CD4-positive, CD25-positive, alpha-beta regulatory T cell (primary cell): Measurements from ENCODE around the gene PTPRZ1. TPM values are rescaled to one million over a fixed set of nuclear protein-coding genes. Genes with fewer than 3 reads are reported as not detected.

ENCODE experiments used
- ATAC-seq, 2 donors: fragments of 150-1000 bp; cut with Tn5 transposase; one replicate each; pipeline ENCODE4 v1.10.0; 2021; ENCODE audit warnings: low read depth in 2 of 2, moderate number of reproducible peaks in 2 of 2, moderate library complexity in 1 of 2
- DNase-seq, 3 donors: peaks; one replicate each; pipeline versions ENCODE4 v3.0.0 to v3.0.0-alpha.2; 2012 to 2022; ENCODE audit warnings: mixed read lengths in 1 of 3
- H3K27ac ChIP-seq: one replicate; pipeline ENCODE4 v1.7.0; 2013; ENCODE audit warnings: mild to moderate bottlenecking, low read length; ENCODE audit not compliant: insufficient read depth, poor library complexity, severe bottlenecking
- H3K27me3 ChIP-seq: one replicate; pipeline ENCODE4 v1.7.0; 2013; ENCODE audit warnings: low read length; ENCODE audit not compliant: control insufficient read depth, insufficient read depth
- H3K36me3 ChIP-seq: one replicate; pipeline ENCODE4 v1.7.0; 2013; ENCODE audit warnings: mild to moderate bottlenecking, low read length, moderate library complexity; ENCODE audit not compliant: control insufficient read depth, insufficient read depth
- H3K4me1 ChIP-seq: 2 replicates; pipeline ENCODE4 v1.7.0; 2013; ENCODE audit warnings: mild to moderate bottlenecking, low read length; ENCODE audit not compliant: insufficient read depth, control insufficient read depth, poor library complexity, severe bottlenecking
- H3K4me3 ChIP-seq: one replicate; pipeline ENCODE4 v1.7.0; 2013; ENCODE audit warnings: low read depth, mild to moderate bottlenecking, low read length, moderate library complexity
- H3K9me3 ChIP-seq, 2 experiments: 1 replicate in 1 of 2; 2 replicates in 1 of 2; pipeline ENCODE4 v1.7.0; 2013; ENCODE audit warnings: low read length in 2 of 2, mild to moderate bottlenecking in 1 of 2, moderate library complexity in 1 of 2; ENCODE audit not compliant: control insufficient read depth in 2 of 2
- H3K27ac Mint-ChIP-seq, 3 donors: one replicate each; pipeline ENCODE4 v1.8.0; 2020 to 2022; ENCODE audit warnings: mild to moderate bottlenecking in 3 of 3, mixed read lengths in 3 of 3, moderate library complexity in 2 of 3
- H3K27me3 Mint-ChIP-seq: one replicate; pipeline ENCODE4 v1.8.0; 2022; ENCODE audit warnings: mild to moderate bottlenecking, mixed read lengths
- H3K36me3 Mint-ChIP-seq: one replicate; pipeline ENCODE4 v1.8.0; 2020; ENCODE audit warnings: mixed read lengths
- H3K4me1 Mint-ChIP-seq, 4 donors: one replicate each; pipeline ENCODE4 v1.8.0; 2020 to 2022; ENCODE audit warnings: mixed read lengths in 4 of 4, mild to moderate bottlenecking in 1 of 4
- H3K4me3 Mint-ChIP-seq, 4 donors: one replicate each; pipeline ENCODE4 v1.8.0; 2020 to 2022; ENCODE audit warnings: mild to moderate bottlenecking in 4 of 4, mixed read lengths in 4 of 4, moderate library complexity in 3 of 4
- H3K9me3 Mint-ChIP-seq, 7 donors: one replicate each; pipeline ENCODE4 v1.8.0; 2020 to 2022; ENCODE audit warnings: mixed read lengths in 7 of 7, mild to moderate bottlenecking in 3 of 7, moderate library complexity in 2 of 7
- polyA plus RNA-seq, 4 donors: library from polyadenylated mRNA; unstranded; fragments of 300-500 nt; fragmentation: Illumina TruSeq; gene quantifications; one replicate each; pipeline ENCODE4 v1.2.3, GENCODE V29; 2021
- total RNA-seq: library from RNA; stranded (reverse); gene quantifications from one replicate; pipeline ENCODE4 v1.2.3, GENCODE V29; 2022

The PTPRZ1 gene
- total and polyA plus RNA-seq, 5 donors from 2014 or later: not detected

- Histone ChIP-seq H3K4me3 (no peak overlapping the region), H3K9me3 (no peaks in the 10 kb centered on the region), H3K27ac (no peak overlapping the region), H3K4me1 (no peaks in the 10 kb centered on the region), H3K36me3 (no peaks in the 10 kb centered on the region), H3K27me3 (no peaks in the 10 kb centered on the region)
- peaks cover 0 to 2% (median 0%) of the 10 kb centered on the region in 7 donors for H3K9me3 Mint-ChIP-seq
- no peaks in the 10 kb centered on the region for H3K27me3 Mint-ChIP-seq
- DNase-seq: no peak
- H3K36me3 Mint-ChIP-seq: no peaks in the 10 kb centered on the region
- no peaks in the 10 kb centered on the region for H3K4me1 Mint-ChIP-seq
- H3K27ac Mint-ChIP-seq: no peak overlapping the region
- no peak overlapping the region for H3K4me3 Mint-ChIP-seq
- ATAC-seq: no peak
Observed at GRCh38 chr7:122059542-122059941, 186.6 kb downstream of the PTPRZ1 start.

- Histone ChIP-seq H3K36me3 (no peaks in the 10 kb centered on the region), H3K27me3 (no peaks in the 10 kb centered on the region), H3K4me1 (no peaks in the 10 kb centered on the region), H3K9me3 (no peaks in the 10 kb centered on the region), H3K4me3 (no peak overlapping the region), H3K27ac (no peak overlapping the region)
- H3K36me3 Mint-ChIP-seq: no peaks in the 10 kb centered on the region
- H3K4me1 Mint-ChIP-seq: no peaks in the 10 kb centered on the region
- H3K9me3 Mint-ChIP-seq: peaks cover 0 to 2% (median 0%) of the 10 kb centered on the region in 7 donors
- no peaks in the 10 kb centered on the region for H3K27me3 Mint-ChIP-seq
- no peak overlapping the region for H3K4me3 Mint-ChIP-seq
- H3K27ac Mint-ChIP-seq: no peak overlapping the region
- ATAC-seq (no peak), DNase-seq (no peak)
Observed at GRCh38 chr7:122063146-122063545, 190.2 kb downstream of the PTPRZ1 start.

- Mint-ChIP-seq H3K4me1 (no peaks in the 10 kb centered on the region), H3K36me3 (no peaks in the 10 kb centered on the region), H3K27me3 (no peaks in the 10 kb centered on the region), H3K27ac (no peak overlapping the region), H3K4me3 (no peak overlapping the region), H3K9me3 (peaks cover 0 to 1% (median 0%) of the 10 kb centered on the region in 7 donors)
- ATAC-seq: no peak
- Histone ChIP-seq H3K4me1 (no peaks in the 10 kb centered on the region), H3K27me3 (no peaks in the 10 kb centered on the region), H3K27ac (no peak overlapping the region), H3K36me3 (no peaks in the 10 kb centered on the region), H3K4me3 (no peak overlapping the region), H3K9me3 (no peaks in the 10 kb centered on the region)
- no peak for DNase-seq
Observed at GRCh38 chr7:122064971-122065370, 192.0 kb downstream of the PTPRZ1 start.

- Mint-ChIP-seq H3K4me3 (no peak overlapping the region), H3K4me1 (no peaks in the 10 kb centered on the region), H3K36me3 (no peaks in the 10 kb centered on the region), H3K27ac (no peak overlapping the region), H3K9me3 (peaks cover 0 to 1% (median 0%) of the 10 kb centered on the region in 7 donors), H3K27me3 (no peaks in the 10 kb centered on the region)
- Histone ChIP-seq H3K27me3 (no peaks in the 10 kb centered on the region), H3K4me1 (no peaks in the 10 kb centered on the region), H3K9me3 (no peaks in the 10 kb centered on the region), H3K4me3 (no peak overlapping the region), H3K27ac (no peak overlapping the region), H3K36me3 (no peaks in the 10 kb centered on the region)
- ATAC-seq (no peak), DNase-seq (no peak)
Observed at GRCh38 chr7:122067077-122067476, 194.1 kb downstream of the PTPRZ1 start.

GRCh38 chr7:122068046-122068445 lies 195.1 kb downstream of the PTPRZ1 start:
- DNase-seq: no peak
- Histone ChIP-seq H3K27ac (no peak overlapping the region), H3K4me3 (no peak overlapping the region), H3K4me1 (no peaks in the 10 kb centered on the region), H3K9me3 (no peaks in the 10 kb centered on the region), H3K27me3 (no peaks in the 10 kb centered on the region), H3K36me3 (no peaks in the 10 kb centered on the region)
- Mint-ChIP-seq H3K4me3 (no peak overlapping the region), H3K9me3 (peaks cover 0 to 2% (median 0%) of the 10 kb centered on the region in 7 donors), H3K4me1 (no peaks in the 10 kb centered on the region), H3K27me3 (no peaks in the 10 kb centered on the region), H3K27ac (no peak overlapping the region), H3K36me3 (no peaks in the 10 kb centered on the region)
- no peak for ATAC-seq

GRCh38 chr7:122068999-122069398 lies 196.0 kb downstream of the PTPRZ1 start:
- H3K4me3 ChIP-seq: no peak overlapping the region
- ATAC-seq: no peak

GRCh38 chr7:122070062-122070461 lies 197.1 kb downstream of the PTPRZ1 start:
- no peaks in the 10 kb centered on the region for H3K36me3 Mint-ChIP-seq
- H3K4me1 Mint-ChIP-seq: no peaks in the 10 kb centered on the region
- H3K27me3 ChIP-seq: no peaks in the 10 kb centered on the region
- no peak overlapping the region for H3K4me3 Mint-ChIP-seq
- H3K27ac ChIP-seq: no peak overlapping the region
- ATAC-seq: no peak
- DNase-seq: no peak
- H3K4me3 ChIP-seq: no peak overlapping the region
- H3K9me3 ChIP-seq: no peaks in the 10 kb centered on the region
- no peak overlapping the region for H3K27ac Mint-ChIP-seq
- H3K9me3 Mint-ChIP-seq: peaks cover 0 to 6% (median 0%) of the 10 kb centered on the region in 7 donors
- H3K36me3 ChIP-seq: no peaks in the 10 kb centered on the region
- H3K4me1 ChIP-seq: no peaks in the 10 kb centered on the region
- no peaks in the 10 kb centered on the region for H3K27me3 Mint-ChIP-seq

More at GRCh38 chr7:122068999-122069398, 196.0 kb downstream of the PTPRZ1 start:
- no peaks in the 10 kb centered on the region for H3K9me3 ChIP-seq
- no peak overlapping the region for H3K27ac ChIP-seq
- Mint-ChIP-seq H3K9me3 (peaks cover 0 to 2% (median 0%) of the 10 kb centered on the region in 7 donors), H3K4me1 (no peaks in the 10 kb centered on the region), H3K27me3 (no peaks in the 10 kb centered on the region), H3K27ac (no peak overlapping the region), H3K36me3 (no peaks in the 10 kb centered on the region), H3K4me3 (no peak overlapping the region)
- no peaks in the 10 kb centered on the region for H3K36me3 ChIP-seq
- H3K27me3 ChIP-seq: no peaks in the 10 kb centered on the region
- no peak for DNase-seq
- no peaks in the 10 kb centered on the region for H3K4me1 ChIP-seq

- no peak overlapping the region for H3K27ac Mint-ChIP-seq
Observed at GRCh38 chr7:122070834-122071233, 197.9 kb downstream of the PTPRZ1 start.

More at GRCh38 chr7:122070834-122071233, 197.9 kb downstream of the PTPRZ1 start:
- DNase-seq (no peak), ATAC-seq (no peak)
- Mint-ChIP-seq H3K4me3 (no peak overlapping the region), H3K27me3 (no peaks in the 10 kb centered on the region), H3K9me3 (peaks cover 0 to 8% (median 1%) of the 10 kb centered on the region in 7 donors), H3K36me3 (no peaks in the 10 kb centered on the region), H3K4me1 (no peaks in the 10 kb centered on the region)
- H3K4me3 ChIP-seq: no peak overlapping the region
- no peaks in the 10 kb centered on the region for H3K27me3 ChIP-seq
- H3K36me3 ChIP-seq: no peaks in the 10 kb centered on the region
- no peaks in the 10 kb centered on the region for H3K9me3 ChIP-seq
- H3K4me1 ChIP-seq: no peaks in the 10 kb centered on the region
- no peak overlapping the region for H3K27ac ChIP-seq
